Fibroblast of lung (primary cell): ENCODE measurements around the gene DSCAML1.

Source experiments
- CTCF ChIP-seq, 2 donors: IDR thresholded peaks in 1 of 2; conservative IDR thresholded peaks in 1 of 2; 1 replicate in 1 of 2; 2 replicates in 1 of 2; pipeline ENCODE4 v1.5.1; 2011 to 2012; ENCODE audit warnings: low read length in 2 of 2, control low read depth in 1 of 2, inconsistent platforms in 1 of 2, low read depth in 1 of 2, mild to moderate bottlenecking in 1 of 2
- EZH2 ChIP-seq: IDR thresholded peaks from 2 replicates; pipeline ENCODE4 v1.5.1; 2012; ENCODE audit warnings: low read length, control low read depth, mild to moderate bottlenecking; ENCODE audit errors: missing control alignments

GRCh38 chr11:117820071-117820470, 23.1 kb upstream of the DSCAML1 start:
- TF ChIP-seq CTCF (conservative IDR thresholded peaks at IDR 0.05 in 1 of 2, IDR thresholded peaks at IDR 0.05 in 1 of 2; ENCODE audit: low read depth in 1 of 2, low read length in 2 of 2) (no peak), EZH2 (no peak)
